GM12875 (cell line): Measurements from ENCODE around the gene CST6.

Experiments
- H3K4me3 ChIP-seq: one replicate; pipeline ENCODE4 v1.5.1; 2011; ENCODE audit warnings: low read depth, low read length, control low read depth
- TF ChIP-seq, protein P1 (sequence below): IDR thresholded peaks from 2 replicates; pipeline ENCODE4 v1.5.1; 2011; ENCODE audit warnings: low read depth, mild to moderate bottlenecking, control low read depth, inconsistent platforms, low read length, moderate library complexity, borderline replicate concordance; ENCODE audit not compliant: insufficient read depth

Gene CST6

DNA sequence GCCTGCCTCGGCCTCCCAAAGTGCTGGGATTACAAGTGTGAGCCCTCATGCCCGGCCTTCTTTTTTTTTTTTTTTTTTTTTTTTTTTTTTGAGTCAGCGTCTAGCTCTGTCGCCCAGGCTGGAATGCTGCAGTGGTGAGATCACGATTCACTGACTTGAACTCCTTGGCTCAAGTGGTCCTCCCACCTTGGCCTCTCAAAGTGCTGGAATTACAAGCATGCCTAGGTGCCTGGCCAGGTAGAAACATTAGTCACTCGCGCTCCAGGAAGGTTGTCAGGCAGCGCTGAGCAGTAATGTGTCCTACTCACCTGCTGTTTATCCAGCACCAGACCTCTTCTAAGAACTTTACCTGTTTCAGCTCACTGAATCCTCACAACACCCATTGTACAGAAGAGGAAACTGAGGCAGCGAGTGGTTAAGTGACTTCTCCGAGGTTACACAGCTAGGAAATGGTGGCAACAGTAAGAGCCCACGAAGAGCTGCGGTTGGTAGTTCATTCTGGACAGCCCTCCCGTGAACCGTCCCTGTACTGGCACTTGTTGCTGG is 496 bp upstream of the CST6 start:
- H3K4me3 ChIP-seq: no peak overlapping the region
- TF ChIP-seq, protein P1, sequence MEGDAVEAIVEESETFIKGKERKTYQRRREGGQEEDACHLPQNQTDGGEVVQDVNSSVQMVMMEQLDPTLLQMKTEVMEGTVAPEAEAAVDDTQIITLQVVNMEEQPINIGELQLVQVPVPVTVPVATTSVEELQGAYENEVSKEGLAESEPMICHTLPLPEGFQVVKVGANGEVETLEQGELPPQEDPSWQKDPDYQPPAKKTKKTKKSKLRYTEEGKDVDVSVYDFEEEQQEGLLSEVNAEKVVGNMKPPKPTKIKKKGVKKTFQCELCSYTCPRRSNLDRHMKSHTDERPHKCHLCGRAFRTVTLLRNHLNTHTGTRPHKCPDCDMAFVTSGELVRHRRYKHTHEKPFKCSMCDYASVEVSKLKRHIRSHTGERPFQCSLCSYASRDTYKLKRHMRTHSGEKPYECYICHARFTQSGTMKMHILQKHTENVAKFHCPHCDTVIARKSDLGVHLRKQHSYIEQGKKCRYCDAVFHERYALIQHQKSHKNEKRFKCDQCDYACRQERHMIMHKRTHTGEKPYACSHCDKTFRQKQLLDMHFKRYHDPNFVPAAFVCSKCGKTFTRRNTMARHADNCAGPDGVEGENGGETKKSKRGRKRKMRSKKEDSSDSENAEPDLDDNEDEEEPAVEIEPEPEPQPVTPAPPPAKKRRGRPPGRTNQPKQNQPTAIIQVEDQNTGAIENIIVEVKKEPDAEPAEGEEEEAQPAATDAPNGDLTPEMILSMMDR: no peak

DNA sequence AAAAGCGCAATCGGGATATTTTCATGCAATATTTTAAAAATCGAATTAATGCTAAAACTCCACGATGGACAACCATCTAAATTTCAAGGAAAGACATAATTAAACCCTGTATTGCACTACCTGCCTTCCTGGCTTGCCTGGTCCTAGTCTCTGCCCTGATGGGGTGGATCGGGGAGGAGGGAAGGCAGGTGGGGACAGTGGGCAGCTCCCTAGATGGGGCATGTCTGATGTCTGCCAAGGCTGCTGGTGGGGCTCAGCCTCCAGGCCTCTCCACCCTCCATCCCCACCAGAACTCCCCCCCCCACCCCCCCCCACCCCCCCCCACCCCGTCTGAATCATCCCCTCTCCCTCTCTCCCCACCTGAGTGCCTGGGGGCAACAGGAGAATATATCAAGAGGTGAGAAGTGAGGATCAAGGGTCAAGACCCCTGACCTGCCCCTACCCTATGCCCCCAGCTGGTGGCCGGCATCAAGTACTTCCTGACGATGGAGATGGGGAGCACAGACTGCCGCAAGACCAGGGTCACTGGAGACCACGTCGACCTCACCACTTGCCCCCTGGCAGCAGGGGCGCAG is 650 bp downstream of the CST6 start:
- TF ChIP-seq, protein P1: no peak
- no peak overlapping the region for H3K4me3 ChIP-seq

DNA sequence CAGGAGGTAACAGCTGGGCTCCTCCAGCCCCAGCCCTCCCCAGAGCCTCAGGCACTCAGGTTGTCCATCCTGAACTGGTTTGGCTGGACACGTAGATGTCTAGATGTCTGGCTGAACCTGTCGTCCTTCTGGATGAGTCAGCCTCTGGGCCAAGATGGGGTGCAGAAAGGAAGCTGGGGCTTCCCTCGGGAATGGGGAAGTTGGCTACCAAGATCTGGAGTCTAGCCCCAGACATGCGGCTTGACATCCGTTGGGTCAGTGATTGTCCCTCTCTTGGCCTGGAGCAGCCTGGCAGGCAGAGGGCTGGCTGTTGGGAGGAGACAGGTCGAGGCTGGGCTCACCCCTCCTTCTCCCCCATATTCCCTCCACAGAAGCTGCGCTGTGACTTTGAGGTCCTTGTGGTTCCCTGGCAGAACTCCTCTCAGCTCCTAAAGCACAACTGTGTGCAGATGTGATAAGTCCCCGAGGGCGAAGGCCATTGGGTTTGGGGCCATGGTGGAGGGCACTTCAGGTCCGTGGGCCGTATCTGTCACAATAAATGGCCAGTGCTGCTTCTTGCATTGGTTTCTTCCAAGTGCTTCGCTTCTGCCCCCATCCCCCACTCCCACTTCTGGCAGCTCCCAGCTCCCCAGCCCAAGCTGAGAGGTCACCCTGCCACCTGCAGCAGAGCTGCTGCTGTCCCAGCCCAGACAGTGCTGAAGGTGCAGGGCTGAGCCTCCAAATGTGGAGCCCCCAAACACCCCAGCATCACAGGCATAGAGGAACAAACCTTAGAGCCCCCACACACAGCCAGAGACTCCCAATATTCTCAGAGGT is 1.3 kb downstream of the CST6 start:
- TF ChIP-seq, protein P1: no peak
- no peak overlapping the region for H3K4me3 ChIP-seq

DNA sequence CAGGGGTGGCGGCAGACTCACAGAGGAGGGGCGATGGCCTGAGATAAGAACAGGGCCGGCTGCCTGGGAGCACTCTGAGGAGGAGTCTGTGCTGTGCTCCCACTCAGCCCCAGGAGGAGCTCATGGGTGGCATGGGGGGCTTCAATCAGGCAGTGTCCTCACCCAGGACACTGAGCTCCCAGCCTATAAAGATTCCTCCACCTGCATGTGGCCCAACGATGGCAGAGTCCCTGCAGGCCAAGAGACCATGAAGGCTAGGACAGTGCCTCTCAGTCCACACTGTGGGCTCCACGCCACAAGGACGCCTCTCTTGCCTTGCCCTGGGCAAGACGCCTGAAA is 1.9 kb downstream of the CST6 start:
- no peak overlapping the region for H3K4me3 ChIP-seq
- TF ChIP-seq, protein P1: no peak

DNA sequence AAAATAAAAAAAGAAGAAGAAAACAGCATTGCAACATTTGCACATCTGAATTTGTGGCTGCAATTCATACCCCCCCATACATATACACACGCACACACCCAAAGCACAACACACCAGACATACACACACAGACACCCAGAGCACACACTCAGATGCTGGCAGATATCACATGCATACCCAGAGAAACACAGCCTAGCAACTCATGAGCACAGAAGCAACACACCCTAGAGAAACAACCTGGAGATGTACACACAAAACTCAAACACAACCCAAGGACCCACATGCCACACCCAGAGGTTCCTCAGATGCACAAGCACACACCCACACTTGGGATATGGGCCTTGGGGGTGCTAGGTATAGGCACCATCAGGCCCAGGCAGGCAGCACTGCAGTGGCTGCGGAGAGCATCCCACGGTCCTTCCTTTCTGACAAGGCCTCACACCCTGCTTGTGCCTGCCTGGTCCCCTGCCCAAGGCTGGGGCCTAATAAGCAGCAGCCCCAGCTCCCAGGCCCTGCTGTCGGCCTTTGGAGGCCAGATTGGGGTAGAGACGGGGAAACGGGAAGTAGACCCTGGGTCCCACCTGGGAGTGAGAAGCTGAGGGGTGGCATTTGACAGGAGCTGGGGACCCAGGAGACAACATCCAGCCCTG is 3.1 kb downstream of the CST6 start:
- TF ChIP-seq, protein P1: no peak
- no peak overlapping the region for H3K4me3 ChIP-seq

DNA sequence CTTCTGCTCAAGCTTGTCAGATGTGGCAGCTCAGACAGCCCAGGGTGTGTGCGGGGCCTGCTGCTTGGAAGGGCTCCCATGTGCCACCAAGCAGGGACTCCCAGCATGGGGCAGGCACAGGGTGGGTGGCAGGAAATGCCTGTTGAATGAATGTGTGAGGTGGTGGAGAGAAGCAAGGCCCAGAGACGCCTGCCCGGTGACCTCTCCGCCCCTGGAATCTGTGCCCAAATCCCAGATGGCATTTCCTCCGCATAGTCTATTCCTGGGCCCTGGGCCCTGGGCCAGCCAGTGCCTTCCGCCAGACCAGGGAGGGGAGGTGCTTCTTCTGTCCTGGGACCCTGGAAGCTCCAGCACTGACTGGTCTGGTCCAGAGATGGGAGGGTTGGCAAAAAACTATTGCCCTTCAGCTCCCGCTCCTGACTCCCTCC is 3.7 kb downstream of the CST6 start:
- no peak overlapping the region for H3K4me3 ChIP-seq

More for the DNA sequence above, 3.7 kb downstream of the CST6 start:
- TF ChIP-seq, protein P1: no peak
